Activated CD8-positive, alpha-beta memory T cell treated with anti-CD3 and anti-CD28 coated beads for 24 hours (primary cell): Measurements from ENCODE around the gene TXNDC12.
"Not testable (repeated sequence)": the region's sequence is repeated elsewhere in the genome, so short reads cannot be mapped to it uniquely, and the experiment has no call there.

Experiments used
- DNase-seq: peaks from one replicate; pipeline ENCODE4 v3.0.0-alpha.2; 2020

Gene TXNDC12

GRCh38 chr1:52045666-52046195, 9.3 kb downstream of the TXNDC12 start:
- not testable (repeated sequence) for DNase-seq

DNA sequence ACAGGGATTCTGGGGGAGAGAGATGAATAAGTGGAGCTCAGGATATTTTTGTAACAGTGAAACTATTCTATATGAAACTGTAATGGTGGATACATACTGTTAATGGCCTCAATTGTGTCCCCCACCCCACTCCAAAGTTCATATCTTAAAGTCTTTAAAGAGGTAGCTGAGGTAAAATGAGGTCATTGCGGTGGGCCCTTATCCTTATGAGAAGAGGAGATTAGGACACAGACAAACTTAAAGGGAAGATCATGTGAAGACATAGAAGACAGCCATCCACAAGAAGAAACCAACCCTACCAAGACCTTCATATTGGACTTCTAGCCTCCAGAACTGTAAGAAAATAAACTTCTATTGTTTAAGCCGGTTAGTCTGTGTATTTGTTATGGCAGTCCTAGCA, 9.8 kb downstream of the TXNDC12 start:
- DNase-seq: no peak

DNA sequence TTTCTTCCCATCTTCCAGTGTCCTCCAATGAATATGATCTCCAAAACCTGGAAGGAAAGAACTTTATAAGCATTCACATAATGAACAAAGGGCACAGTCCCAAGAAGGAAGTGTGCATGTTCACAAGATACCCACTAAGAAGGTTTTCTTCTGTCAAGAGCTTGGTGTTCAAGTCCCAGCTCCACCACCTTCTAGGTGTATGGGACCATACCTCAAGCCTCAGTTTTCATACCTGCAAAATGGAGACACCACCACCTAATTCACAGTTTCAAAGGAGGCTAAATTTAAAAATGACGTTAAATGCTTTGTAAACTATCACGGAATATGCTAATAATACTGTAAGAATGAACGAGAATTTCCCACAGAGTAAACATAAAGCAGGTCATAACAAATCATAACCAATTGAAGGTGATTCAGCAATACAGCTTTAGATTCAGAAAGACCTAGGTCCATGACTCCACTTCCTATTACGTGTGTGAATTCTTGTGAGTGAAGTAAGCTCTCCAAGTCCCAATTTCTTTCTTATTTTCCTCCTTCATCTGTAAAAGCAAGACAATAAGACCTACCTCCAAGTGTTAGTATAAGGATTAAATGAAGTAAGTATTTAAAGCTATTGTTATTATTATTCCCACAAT, 13.3 kb downstream of the TXNDC12 start:
- DNase-seq: no peak

- DNase-seq: no peak
Observed at GRCh38 chr1:52037909-52038308, 17.1 kb downstream of the TXNDC12 start.

DNA sequence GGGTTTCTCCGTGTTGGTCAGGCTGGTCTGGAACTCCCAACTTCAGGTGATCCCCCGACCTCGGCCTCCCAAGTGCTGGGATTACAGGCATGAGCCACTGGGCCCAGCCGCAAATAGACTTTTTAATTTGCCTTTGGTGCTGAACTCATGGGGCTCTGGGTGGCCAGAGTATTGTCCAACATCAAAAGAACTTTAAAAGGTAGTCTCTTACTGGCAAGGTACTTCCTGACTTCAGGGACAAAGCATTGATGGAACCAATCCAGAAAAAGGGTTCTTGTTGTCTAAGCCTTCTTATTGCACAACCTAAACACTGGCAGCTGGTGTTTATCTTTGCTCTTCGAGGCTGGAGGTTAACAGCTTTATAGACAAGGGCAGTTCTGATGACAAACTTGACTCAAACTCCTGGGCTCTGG, 17.6 kb downstream of the TXNDC12 start:
- DNase-seq: no peak

DNA sequence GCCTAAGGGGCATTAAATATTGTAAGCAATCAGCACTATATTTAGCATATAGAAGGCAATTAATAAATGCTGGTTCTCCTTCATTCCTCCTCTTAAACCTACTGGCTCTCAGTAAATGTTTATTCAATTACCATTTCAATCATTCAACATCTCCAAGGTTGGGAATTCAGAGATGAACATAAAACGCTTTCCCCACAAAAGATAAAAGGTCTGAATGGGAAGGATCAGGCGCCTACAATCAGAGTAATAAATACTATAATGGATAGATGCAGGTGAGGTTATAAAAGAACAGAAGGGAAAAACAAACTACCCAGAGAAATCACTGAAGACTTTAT, 21.0 kb downstream of the TXNDC12 start:
- no peak for DNase-seq

DNA sequence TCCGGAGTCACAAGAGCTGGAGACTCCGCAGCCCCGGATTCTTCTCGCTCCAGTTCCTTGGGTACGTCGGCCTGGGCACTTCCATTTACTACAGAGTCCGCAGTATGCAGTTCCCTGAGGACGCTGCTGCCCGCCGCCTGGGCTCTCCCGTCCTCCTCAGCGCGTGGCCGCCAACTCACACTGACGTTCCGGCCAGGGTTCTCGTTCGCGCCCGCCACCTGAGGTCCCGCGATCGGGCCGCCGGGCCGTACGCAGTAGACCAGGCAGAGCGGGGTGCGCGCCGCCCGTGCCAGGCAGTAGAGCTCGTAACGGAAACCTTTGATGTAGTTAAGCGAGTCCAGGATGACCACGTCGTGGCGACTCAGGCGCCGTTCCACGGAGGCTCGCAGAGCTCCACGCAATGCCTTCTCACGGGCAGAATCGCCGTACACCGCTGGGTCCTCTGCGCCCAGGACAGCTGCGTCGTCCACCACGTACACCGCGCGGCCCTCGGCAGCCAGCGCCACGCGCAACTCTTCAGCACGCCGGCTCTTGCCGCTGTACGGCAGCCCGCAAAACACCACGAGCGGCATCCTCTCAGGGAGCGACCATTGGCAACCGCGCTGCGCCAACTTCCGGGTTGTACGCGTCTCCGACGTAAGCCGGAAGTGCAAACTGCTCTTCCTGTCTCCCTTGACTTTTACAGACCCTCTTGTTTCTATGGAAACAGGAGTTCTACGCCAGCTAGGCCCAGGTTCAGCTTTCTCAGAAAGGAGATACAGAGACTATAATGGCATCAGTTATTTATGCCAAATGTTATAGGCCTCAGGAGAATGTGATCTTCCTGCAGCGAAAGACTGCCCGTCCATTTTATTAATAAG, 21.6 kb downstream of the TXNDC12 start, which contains the start of gene KTI12:
KTI12 (minus strand) TSS at position 621 of the 860 bp plus-strand sequence; CDS start at position 572, 49 bp downstream.
- peak; percentile 89 for DNase-seq

GRCh38 chr1:52032785-52033131, 22.2 kb downstream of the TXNDC12 start:
- DNase-seq: no peak

GRCh38 chr1:52032124-52032784, 22.7 kb downstream of the TXNDC12 start:
- no peak for DNase-seq

GRCh38 chr1:52028839-52029238, 26.2 kb downstream of the TXNDC12 start:
- DNase-seq: not testable (repeated sequence)

- no peak for DNase-seq
Observed at GRCh38 chr1:52028328-52028727, 26.7 kb downstream of the TXNDC12 start.

DNA sequence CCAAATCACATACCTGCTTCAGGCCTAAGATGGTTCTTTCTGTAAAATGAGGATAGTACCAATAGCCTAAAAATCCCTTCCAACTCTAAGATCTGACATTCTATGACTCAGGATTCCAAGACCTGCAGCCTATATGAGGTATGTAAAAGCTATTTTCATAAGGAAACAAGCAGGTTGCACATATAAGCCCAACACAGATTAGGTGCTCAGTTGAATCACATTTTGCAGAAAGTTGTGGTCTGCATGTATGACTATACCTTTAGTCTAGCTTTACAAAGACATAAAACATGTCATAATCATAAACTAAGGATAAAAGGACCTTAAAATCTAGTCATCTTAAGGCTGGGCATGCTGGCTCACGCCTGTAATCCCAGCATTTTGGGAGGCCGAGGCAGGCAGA, 28.7 kb downstream of the TXNDC12 start:
- no peak for DNase-seq

DNA sequence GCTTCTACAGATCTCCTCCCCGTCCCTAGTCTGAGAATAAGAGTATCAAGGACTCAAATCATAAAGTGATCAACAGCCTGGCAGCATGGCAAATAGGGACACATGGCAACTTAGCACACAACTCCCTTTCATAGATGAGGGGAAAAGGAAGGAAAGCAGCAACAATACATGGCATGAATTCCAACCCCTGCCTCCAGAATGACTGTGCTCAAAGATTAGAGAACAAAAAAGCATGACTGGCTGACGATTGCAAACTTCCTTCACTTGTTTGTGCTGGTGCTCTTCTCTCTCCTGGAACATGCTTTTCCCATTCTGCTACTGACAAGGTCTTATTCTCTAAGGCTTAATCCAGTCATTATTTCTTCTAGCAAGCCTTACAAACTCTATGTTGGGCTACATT, 32.9 kb downstream of the TXNDC12 start:
- no peak for DNase-seq

DNA sequence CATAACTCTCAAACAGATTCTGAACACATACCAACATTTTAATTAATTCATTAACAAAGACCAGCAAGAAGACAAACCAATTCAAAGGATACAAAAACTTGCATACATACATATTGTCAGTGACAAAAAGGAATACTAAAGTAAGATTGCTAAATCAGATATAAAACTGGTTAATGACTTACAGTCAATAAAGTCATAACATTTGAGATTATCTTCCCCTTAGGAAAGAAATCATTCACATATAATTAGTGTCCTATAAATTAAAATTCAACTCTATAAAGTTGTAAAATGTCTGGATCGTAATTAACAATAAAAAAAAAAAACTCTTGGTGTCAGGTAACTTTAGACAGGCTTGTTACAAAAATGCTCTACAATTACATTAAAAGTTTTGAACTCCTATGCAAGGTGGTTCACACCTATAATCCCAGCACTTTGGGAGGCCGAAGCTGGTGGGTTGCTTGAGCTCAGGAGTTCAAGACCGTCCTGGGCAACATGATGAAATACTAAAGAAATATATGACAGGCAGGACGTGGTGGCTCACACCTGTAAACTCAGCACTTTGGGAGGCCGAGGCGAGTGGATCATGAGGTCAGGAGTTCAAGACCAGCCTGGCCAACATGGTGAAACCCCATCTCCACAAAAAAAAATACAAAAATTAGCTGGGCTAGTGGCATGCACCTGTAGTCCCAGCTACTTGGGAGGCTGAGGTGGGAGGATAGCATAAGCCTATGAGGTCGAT, 46.8 kb downstream of the TXNDC12 start:
- no peak for DNase-seq

DNA sequence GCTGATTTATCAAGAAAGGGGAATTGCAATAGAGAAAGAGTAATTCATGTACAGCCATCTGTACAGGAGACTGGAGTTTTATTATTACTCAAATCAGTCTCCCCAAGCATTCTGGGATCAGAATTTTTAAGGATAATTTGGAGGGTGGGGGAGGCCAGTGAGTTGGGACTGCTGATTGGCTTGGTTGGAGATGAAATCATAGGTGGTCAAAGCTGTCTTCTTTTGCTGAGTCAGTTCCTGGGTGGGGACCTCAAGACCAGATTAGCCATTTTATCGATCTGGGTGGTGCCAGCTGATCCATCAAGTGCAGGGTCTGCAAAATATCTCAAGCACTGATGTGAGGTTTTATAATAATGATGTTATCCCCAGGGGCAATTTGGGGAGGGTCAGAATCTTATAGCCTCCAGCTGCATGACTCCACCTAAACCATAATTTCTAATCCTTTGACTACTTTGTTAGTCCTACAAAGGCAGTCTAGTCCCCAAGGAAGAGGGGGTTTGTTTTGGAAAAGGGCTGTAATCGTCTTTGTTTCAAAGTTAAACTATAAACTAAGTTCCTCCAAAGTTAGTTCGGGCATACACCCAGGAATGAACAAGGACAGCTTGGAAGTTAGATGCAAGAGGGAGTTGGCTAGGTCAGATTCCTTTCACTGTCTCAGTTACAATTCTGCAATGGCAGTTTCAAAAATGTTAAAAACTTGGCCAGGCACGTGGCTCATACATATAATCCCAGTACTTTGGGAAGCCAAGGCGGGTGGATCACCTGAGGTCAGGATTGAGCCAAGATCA, 47.6 kb downstream of the TXNDC12 start:
- no peak for DNase-seq

DNA sequence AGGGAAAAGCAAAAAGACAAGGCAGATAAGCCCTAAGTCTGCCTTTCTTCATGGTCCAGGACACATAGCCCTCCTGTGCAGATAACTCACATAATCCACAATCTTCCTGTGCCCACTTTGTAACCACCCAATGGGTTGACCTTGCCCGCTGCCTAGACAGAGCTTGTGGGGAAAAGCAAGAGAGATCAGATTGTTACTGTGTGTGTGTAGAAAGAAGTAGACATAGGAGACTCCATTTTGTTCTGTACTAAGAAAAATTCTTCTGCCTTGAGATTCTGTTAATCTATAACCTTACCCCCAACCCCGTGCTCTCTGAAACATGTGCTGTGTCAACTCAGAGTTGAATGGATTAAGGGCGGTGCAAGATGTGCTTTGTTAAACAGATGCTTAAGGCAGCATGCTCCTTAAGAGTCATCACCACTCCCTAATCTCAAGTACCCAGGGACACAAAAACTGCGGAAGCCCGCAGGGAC, 48.9 kb downstream of the TXNDC12 start:
- DNase-seq: not testable (repeated sequence)

- not testable (repeated sequence) for DNase-seq
Observed at GRCh38 chr1:52005548-52005947, 49.4 kb downstream of the TXNDC12 start.

- DNase-seq: no peak
Observed at GRCh38 chr1:52003877-52004276, 51.1 kb downstream of the TXNDC12 start.

DNA sequence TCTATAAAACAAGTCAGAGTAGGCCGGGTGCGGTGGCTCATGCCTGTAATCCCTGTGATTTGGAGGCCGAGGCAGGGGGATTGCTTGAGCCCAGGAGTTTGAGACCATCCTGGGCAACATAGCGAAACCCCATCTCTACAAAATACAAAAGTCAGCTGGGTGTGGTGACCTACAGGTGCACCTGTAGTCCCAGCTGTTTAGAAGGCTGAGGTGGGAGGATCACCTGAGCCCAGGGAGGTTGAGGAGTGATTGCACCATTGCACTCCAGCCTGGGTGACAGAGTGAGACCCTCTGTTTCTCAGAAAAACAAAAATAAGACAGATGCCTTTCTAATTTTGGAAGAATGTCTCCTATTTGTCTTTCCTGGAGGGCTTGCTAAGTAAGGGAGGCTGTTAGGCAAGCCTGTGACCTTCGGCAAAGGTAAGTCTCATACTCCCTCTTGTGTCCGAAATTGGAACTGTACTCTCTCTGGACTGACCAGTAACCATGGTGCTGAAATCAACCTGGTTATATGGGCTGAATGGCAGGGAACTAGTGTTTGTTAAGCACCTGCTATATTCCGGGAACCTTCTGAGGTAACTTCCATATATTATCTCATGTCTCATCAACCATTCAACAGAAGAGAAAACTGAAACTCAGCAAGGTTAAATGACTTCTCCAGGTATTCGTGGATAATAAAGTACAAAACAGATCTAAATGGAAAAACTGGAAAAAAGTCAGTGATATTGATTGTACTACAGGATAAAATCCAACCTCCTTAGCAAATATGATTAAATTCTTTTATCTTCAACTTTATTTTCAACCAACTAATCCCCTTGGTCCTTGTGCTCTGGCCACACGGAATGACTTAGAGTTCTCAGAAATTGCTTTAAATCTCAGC, 52.7 kb downstream of the TXNDC12 start:
- no peak for DNase-seq

- DNase-seq: no peak
Observed at GRCh38 chr1:51998701-51999100, 56.3 kb downstream of the TXNDC12 start.

DNA sequence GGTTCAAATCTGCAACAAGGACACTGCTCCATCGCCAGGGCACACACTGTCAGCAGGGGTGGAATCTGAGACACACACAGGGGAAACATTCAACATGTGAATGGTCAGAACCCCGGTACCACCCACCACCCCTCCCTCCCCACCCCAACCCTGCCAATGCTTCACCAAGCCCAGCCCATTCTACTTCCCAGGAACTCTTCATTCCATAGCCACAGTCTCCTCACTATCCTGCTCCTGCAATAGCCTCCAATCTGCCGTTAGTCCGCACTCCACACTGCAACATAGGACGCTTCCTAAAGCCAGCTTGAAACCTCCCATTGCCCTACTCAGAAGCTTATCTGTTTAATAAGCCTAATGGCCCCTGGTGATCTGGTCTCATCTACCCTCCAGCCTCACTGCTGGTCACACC, 57.0 kb downstream of the TXNDC12 start:
- DNase-seq: no peak
